HepG2 (cell line): Measurements from ENCODE around the gene SERP1. TPM values are rescaled to one million over a fixed set of nuclear protein-coding genes. Genes with fewer than 3 reads are reported as not detected.

Experiments used
- ATAC-seq: fragments of 200-7000 bp; cut with Tn5 transposase; 3 replicates; pipeline ENCODE4 v1.9.1; 2020; ENCODE audit warnings: mild to moderate bottlenecking, moderate library complexity
- BruUV-seq: library from RNA; stranded (reverse); fragments of 400-500 nt; replicated peaks from 2 replicates; lab custom pipeline; 2021; lab: Mats Ljungman, UMichigan
- CTCF ChIA-PET: fragments of 300-600 bp; formaldehyde crosslinking; extraction: SDS; loops from one replicate; lab custom pipeline; 2021; ENCODE audit warnings: low total read pairs, inconsistent platforms, low intra/inter-chr PET ratio; lab: Yijun Ruan, JAX
- POLR2A ChIA-PET: fragments of 350-600 bp; sonication (Branson Sonifier 250); formaldehyde crosslinking; loops from one replicate; lab custom pipeline; 2020; ENCODE audit warnings: antibody characterized with exemption, inconsistent platforms; lab: Yijun Ruan, JAX
- DNase-seq: peaks from one replicate; pipeline ENCODE4 v3.0.0-alpha.2; 2015; ENCODE audit warnings: low spot score
- FAIRE-seq: peaks from 3 replicates; lab custom pipeline; 2011; peaks lifted over from hg19 to GRCh38; lab: Jason Lieb, UNC
- H2AFZ ChIP-seq: one replicate; pipeline ENCODE4 v1.6.1; 2011; ENCODE audit warnings: low read length, inconsistent platforms
- H3K27ac ChIP-seq: fragments of 300-600 bp; 3 replicates; pipeline ENCODE4 v1.8.0; 2011; ENCODE audit warnings: mixed run types, mild to moderate bottlenecking, mixed read lengths, low read length, inconsistent platforms; ENCODE audit not compliant: insufficient read depth; ENCODE audit errors: extremely low read length
- H3K27me3 ChIP-seq, 2 experiments: fragments of 200-600 bp in 1 of 2; 2 replicates in 1 of 2; 3 replicates in 1 of 2; pipeline versions ENCODE4 v1.6.0 to v1.8.0; 2011; ENCODE audit warnings: low read length in 2 of 2, mild to moderate bottlenecking in 2 of 2, moderate library complexity in 2 of 2, inconsistent platforms in 1 of 2; ENCODE audit not compliant: insufficient read depth in 2 of 2, control insufficient read depth in 1 of 2
- H3K36me3 ChIP-seq, 2 experiments: fragments of 200-600 bp in 1 of 2; replicated peaks in 1 of 2; 2 replicates in 1 of 2; 3 replicates in 1 of 2; pipeline versions ENCODE4 v1.5.1 to v1.8.0; 2011; ENCODE audit warnings: low read length in 2 of 2, inconsistent platforms in 1 of 2; ENCODE audit not compliant: insufficient read depth in 2 of 2, control insufficient read depth in 1 of 2
- H3K4me1 ChIP-seq: 2 replicates; pipeline ENCODE4 v1.5.1; 2012; ENCODE audit warnings: low read length, inconsistent platforms; ENCODE audit not compliant: insufficient read depth
- H3K4me2 ChIP-seq: 2 replicates; pipeline ENCODE4 v1.6.0; 2011; ENCODE audit warnings: low read depth, low read length, inconsistent platforms
- H3K4me3 ChIP-seq, 3 experiments: fragments of 200-600 bp in 1 of 3; sonication (generic), shearing (Covaris generic) in 1 of 3; replicated peaks in 1 of 3; 2 replicates each; pipeline ENCODE4 v1.5.1; 2011 to 2016; ENCODE audit warnings: low read length in 3 of 3, inconsistent platforms in 2 of 3, low read depth in 2 of 3, mild to moderate bottlenecking in 2 of 3, control low read depth in 1 of 3, mixed read lengths in 1 of 3; ENCODE audit not compliant: insufficient read depth in 1 of 3
- H3K79me2 ChIP-seq: one replicate; pipeline ENCODE4 v1.6.1; 2011; ENCODE audit warnings: low read length, inconsistent platforms; ENCODE audit not compliant: insufficient read depth
- H3K9ac ChIP-seq: 2 replicates; pipeline ENCODE4 v1.6.0; 2011; ENCODE audit warnings: mild to moderate bottlenecking, low read depth, low read length, inconsistent platforms; ENCODE audit not compliant: insufficient read depth
- H3K9me3 ChIP-seq: 2 replicates; pipeline ENCODE4 v1.5.1; 2012; ENCODE audit warnings: mild to moderate bottlenecking, low read length
- H4K20me1 ChIP-seq: 2 replicates; pipeline ENCODE4 v1.6.0; 2011; ENCODE audit warnings: inconsistent platforms, mild to moderate bottlenecking, low read length, moderate library complexity; ENCODE audit not compliant: insufficient read depth
- AHR ChIP-seq: IDR thresholded peaks from 2 replicates; pipeline ENCODE4 v1.6.1; 2018; ENCODE audit warnings: missing genetic modification reagents, missing compliant biosample characterization
- ELF1 ChIP-seq: sonication (generic); formaldehyde crosslinking; IDR thresholded peaks from 2 replicates; pipeline ENCODE4 v1.4.0; 2020; ENCODE audit warnings: missing genetic modification reagents
- KAT8 ChIP-seq: IDR thresholded peaks from 2 replicates; pipeline ENCODE4 v1.6.1; 2016; ENCODE audit warnings: missing genetic modification reagents, missing compliant biosample characterization
- PHF21A ChIP-seq: sonication (generic); formaldehyde crosslinking; IDR thresholded peaks from 2 replicates; pipeline ENCODE4 v1.5.0; 2020; ENCODE audit warnings: mild to moderate bottlenecking, missing genetic modification reagents
- PRMT3 ChIP-seq: sonication (generic); formaldehyde crosslinking; IDR thresholded peaks from 2 replicates; pipeline ENCODE4 v1.8.1; 2022; ENCODE audit warnings: low read depth, mild to moderate bottlenecking, moderate library complexity, missing genetic modification reagents, borderline replicate concordance
- SIX4 ChIP-seq: sonication (generic); formaldehyde crosslinking; IDR thresholded peaks from 2 replicates; pipeline ENCODE4 v1.4.0; 2020; ENCODE audit warnings: missing genetic modification reagents
- SMARCC2 ChIP-seq: fragments of 450-650 bp; IDR thresholded peaks from 2 replicates; pipeline ENCODE4 v1.6.1; 2017; ENCODE audit warnings: antibody characterized with exemption, mild to moderate bottlenecking
- TAF1 ChIP-seq: sonication (generic); formaldehyde crosslinking; IDR thresholded peaks from 2 replicates; pipeline ENCODE4 v1.4.0; 2020; ENCODE audit warnings: missing genetic modification reagents
- ZFX ChIP-seq: sonication (generic); formaldehyde crosslinking; IDR thresholded peaks from 2 replicates; pipeline ENCODE4 v1.4.0; 2020; ENCODE audit warnings: mild to moderate bottlenecking, low read depth, missing genetic modification reagents, moderate library complexity
- WGBS: methylation state at CpG from one replicate; pipeline ENCODE4 v1.1.6; 2017; ENCODE audit warnings: low lambda C conversion rate; 5-methylcytosine and 5-hydroxymethylcytosine counted together
- in situ Hi-C: cut with HindIII; loops from 2 replicates; pipeline ENCODE4 v1.10.0; 2017; ENCODE audit warnings: low pct_unique_long_range_greater_than_20kb; ENCODE audit not compliant: extremely low pct_ligation_motif_present
- intact Hi-C: fragments of 100-400 bp; cut with micrococcal nuclease; formaldehyde crosslinking; loops from one replicate; pipeline ENCODE4 v1.10.0; 2022; ENCODE audit not compliant: unreplicated experiment
- polyA plus RNA-seq, 8 experiments: library from polyadenylated mRNA; depleted of rRNA in 3 of 8; stranded (reverse) in 7 of 8; unstranded in 1 of 8; fragments of >200 nt; fragmentation: Illumina TruSeq in 4 of 8; extraction: Trizol in 4 of 8; gene quantifications; 2 replicates each; pipeline versions ENCODE4 v1.2.1 to v1.2.3, GENCODE V29; 2011 to 2016; ENCODE audit warnings: low read depth in 4 of 8, missing spikeins in 1 of 8, mixed read lengths in 1 of 8; ENCODE audit not compliant: insufficient read depth in 1 of 8
- total RNA-seq, 5 experiments: library from RNA; depleted of rRNA; stranded (reverse); fragments of >200 nt; fragmentation: Illumina TruSeq; extraction: Trizol; gene quantifications; 2 replicates each; pipeline ENCODE4 v1.2.3, GENCODE V29; 2016; ENCODE audit warnings: low read depth in 1 of 5
- TF ChIP-seq, protein P1 (sequence below): sonication (generic); formaldehyde crosslinking; IDR thresholded peaks from 2 replicates; pipeline ENCODE4 v1.8.1; 2022; ENCODE audit warnings: low read depth, mild to moderate bottlenecking, missing genetic modification reagents
- TF ChIP-seq, protein P2 (sequence below): sonication (generic); formaldehyde crosslinking; IDR thresholded peaks from 2 replicates; pipeline ENCODE4 v1.5.0; 2020; ENCODE audit warnings: mild to moderate bottlenecking, missing genetic modification reagents, borderline replicate concordance
- TF ChIP-seq, protein P3 (sequence below): fragments of 450-650 bp; IDR thresholded peaks from 2 replicates; pipeline ENCODE4 v1.6.1; 2016
- TF ChIP-seq, protein P4 (sequence below): sonication (generic); formaldehyde crosslinking; IDR thresholded peaks from 2 replicates; pipeline ENCODE4 v1.4.0; 2020; ENCODE audit warnings: missing genetic modification reagents, mild to moderate bottlenecking, borderline replicate concordance

The SERP1 gene
- total and polyA plus RNA-seq, 2 of the 13 experiments (the other 11 are each of a cell fraction or from before 2014, with no cell fraction given) = 61.2 to 95.0 TPM

DNA sequence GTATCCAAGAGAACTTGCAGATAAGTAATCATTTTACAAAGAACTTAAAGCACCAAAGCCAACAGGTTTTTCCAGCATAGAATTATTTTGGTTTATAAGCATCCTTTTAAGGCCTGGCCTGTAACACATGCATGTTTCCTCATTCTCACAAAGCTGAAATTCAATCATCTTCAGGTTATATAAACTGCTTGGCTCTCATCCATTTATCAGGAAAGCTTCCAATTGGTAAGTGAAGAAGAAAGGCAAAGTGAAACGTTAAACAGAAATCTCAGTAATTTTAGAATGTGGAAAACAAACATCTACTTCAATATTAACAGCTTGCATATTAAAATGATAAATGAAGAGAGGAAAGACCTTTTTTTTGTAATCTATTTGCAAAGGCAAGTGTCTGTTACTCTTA is 1.6 kb downstream of the SERP1 start:
- no peak for FAIRE-seq
- H3K36me3 ChIP-seq = peaks cover 2 to 12% of the 10 kb centered on the region in 2 experiments; a peak in 3 of 5 replicates
- intact Hi-C loops = loop anchor here (5.0 to 10.0 kb wide), 2 partner anchors 132 to 160 kb away; partner anchors contain the start of gene ERICH6
- H3K9ac ChIP-seq = peak overlapping the region; percentile 99
- H3K9me3 ChIP-seq = no peaks in the 10 kb centered on the region
- peaks cover 0 to 7% of the 10 kb centered on the region in 2 experiments; a peak in 1 of 5 replicates for H3K27me3 ChIP-seq
- ATAC-seq = no peak
- TSS peak; percentile 50 for BruUV-seq
- TF ChIP-seq AHR (CRISPR knock-in tag) (no peak), ELF1 (CRISPR knock-in tag) (no peak), KAT8 (CRISPR knock-in tag) (no peak), SMARCC2 (no peak), ZFX (no peak), PRMT3 (CRISPR knock-in tag) (no peak), PHF21A (no peak), TAF1 (no peak), SIX4 (CRISPR knock-in tag) (no peak)
- TF ChIP-seq, protein P1, sequence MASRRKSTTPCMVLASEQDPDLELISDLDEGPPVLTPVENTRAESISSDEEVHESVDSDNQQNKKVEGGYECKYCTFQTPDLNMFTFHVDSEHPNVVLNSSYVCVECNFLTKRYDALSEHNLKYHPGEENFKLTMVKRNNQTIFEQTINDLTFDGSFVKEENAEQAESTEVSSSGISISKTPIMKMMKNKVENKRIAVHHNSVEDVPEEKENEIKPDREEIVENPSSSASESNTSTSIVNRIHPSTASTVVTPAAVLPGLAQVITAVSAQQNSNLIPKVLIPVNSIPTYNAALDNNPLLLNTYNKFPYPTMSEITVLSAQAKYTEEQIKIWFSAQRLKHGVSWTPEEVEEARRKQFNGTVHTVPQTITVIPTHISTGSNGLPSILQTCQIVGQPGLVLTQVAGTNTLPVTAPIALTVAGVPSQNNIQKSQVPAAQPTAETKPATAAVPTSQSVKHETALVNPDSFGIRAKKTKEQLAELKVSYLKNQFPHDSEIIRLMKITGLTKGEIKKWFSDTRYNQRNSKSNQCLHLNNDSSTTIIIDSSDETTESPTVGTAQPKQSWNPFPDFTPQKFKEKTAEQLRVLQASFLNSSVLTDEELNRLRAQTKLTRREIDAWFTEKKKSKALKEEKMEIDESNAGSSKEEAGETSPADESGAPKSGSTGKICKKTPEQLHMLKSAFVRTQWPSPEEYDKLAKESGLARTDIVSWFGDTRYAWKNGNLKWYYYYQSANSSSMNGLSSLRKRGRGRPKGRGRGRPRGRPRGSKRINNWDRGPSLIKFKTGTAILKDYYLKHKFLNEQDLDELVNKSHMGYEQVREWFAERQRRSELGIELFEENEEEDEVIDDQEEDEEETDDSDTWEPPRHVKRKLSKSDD = no peak
- TF ChIP-seq, protein P2, sequence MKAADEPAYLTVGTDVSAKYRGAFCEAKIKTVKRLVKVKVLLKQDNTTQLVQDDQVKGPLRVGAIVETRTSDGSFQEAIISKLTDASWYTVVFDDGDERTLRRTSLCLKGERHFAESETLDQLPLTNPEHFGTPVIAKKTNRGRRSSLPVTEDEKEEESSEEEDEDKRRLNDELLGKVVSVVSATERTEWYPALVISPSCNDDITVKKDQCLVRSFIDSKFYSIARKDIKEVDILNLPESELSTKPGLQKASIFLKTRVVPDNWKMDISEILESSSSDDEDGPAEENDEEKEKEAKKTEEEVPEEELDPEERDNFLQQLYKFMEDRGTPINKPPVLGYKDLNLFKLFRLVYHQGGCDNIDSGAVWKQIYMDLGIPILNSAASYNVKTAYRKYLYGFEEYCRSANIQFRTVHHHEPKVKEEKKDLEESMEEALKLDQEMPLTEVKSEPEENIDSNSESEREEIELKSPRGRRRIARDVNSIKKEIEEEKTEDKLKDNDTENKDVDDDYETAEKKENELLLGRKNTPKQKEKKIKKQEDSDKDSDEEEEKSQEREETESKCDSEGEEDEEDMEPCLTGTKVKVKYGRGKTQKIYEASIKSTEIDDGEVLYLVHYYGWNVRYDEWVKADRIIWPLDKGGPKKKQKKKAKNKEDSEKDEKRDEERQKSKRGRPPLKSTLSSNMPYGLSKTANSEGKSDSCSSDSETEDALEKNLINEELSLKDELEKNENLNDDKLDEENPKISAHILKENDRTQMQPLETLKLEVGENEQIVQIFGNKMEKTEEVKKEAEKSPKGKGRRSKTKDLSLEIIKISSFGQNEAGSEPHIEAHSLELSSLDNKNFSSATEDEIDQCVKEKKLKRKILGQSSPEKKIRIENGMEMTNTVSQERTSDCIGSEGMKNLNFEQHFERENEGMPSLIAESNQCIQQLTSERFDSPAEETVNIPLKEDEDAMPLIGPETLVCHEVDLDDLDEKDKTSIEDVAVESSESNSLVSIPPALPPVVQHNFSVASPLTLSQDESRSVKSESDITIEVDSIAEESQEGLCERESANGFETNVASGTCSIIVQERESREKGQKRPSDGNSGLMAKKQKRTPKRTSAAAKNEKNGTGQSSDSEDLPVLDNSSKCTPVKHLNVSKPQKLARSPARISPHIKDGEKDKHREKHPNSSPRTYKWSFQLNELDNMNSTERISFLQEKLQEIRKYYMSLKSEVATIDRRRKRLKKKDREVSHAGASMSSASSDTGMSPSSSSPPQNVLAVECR = no peak
- TF ChIP-seq, protein P3, sequence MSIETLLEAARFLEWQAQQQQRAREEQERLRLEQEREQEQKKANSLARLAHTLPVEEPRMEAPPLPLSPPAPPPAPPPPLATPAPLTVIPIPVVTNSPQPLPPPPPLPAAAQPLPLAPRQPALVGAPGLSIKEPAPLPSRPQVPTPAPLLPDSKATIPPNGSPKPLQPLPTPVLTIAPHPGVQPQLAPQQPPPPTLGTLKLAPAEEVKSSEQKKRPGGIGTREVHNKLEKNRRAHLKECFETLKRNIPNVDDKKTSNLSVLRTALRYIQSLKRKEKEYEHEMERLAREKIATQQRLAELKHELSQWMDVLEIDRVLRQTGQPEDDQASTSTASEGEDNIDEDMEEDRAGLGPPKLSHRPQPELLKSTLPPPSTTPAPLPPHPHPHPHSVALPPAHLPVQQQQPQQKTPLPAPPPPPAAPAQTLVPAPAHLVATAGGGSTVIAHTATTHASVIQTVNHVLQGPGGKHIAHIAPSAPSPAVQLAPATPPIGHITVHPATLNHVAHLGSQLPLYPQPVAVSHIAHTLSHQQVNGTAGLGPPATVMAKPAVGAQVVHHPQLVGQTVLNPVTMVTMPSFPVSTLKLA = no peak
- TF ChIP-seq, protein P4, sequence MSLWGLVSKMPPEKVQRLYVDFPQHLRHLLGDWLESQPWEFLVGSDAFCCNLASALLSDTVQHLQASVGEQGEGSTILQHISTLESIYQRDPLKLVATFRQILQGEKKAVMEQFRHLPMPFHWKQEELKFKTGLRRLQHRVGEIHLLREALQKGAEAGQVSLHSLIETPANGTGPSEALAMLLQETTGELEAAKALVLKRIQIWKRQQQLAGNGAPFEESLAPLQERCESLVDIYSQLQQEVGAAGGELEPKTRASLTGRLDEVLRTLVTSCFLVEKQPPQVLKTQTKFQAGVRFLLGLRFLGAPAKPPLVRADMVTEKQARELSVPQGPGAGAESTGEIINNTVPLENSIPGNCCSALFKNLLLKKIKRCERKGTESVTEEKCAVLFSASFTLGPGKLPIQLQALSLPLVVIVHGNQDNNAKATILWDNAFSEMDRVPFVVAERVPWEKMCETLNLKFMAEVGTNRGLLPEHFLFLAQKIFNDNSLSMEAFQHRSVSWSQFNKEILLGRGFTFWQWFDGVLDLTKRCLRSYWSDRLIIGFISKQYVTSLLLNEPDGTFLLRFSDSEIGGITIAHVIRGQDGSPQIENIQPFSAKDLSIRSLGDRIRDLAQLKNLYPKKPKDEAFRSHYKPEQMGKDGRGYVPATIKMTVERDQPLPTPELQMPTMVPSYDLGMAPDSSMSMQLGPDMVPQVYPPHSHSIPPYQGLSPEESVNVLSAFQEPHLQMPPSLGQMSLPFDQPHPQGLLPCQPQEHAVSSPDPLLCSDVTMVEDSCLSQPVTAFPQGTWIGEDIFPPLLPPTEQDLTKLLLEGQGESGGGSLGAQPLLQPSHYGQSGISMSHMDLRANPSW (CRISPR knock-in tag) = no peak
- H2AFZ ChIP-seq = no peak overlapping the region
- WGBS = 2% methylated on average over 1 of the region's 1 CpG
- POLR2A ChIA-PET = no interaction called here
- in situ Hi-C loops = loop anchor here (5.0 kb wide), 1 partner anchor 58 kb away; the partner anchor contains the start of gene SELENOT
- CTCF ChIA-PET = no interaction called here
- peak overlapping the region; percentile 67 for H3K4me2 ChIP-seq
- peak; percentile 12 for DNase-seq
- H3K4me1 ChIP-seq = peaks cover 46% of the 10 kb centered on the region
- peak overlapping the region; percentile 94 to 97 (median 94); a peak in 5 of 6 replicates for H3K4me3 ChIP-seq
- peak overlapping the region; percentile 14 for H3K27ac ChIP-seq
- H3K79me2 ChIP-seq = peaks cover 66% of the 10 kb centered on the region
- H4K20me1 ChIP-seq = peaks cover 17% of the 10 kb centered on the region; the same call in 1 of the 2 replicates
